ENCODE data around the gene ELL2. TPM values are rescaled to one million over a fixed set of nuclear protein-coding genes. Genes with fewer than 3 reads are reported as not detected.

The ELL2 gene
- total and polyA plus RNA-seq, 10 donors, result 4.3 to 109 (median 66.8) TPM

GRCh38 chr5:95921501-95921900 is 40.1 kb downstream of the ELL2 start:
- no peaks in the 10 kb centered on the region for H3K27me3 ChIP-seq (replicated peaks in 1 of 7)
- H3K9me3 ChIP-seq, result no peaks in the 10 kb centered on the region
- TF ChIP-seq POLR2AphosphoS5 (IDR thresholded peaks at IDR 0.05) (no peak), POLR2A (IDR thresholded peaks at IDR 0.05) (no peak), CTCF (IDR thresholded peaks at IDR 0.05 in 8 of 11, conservative IDR thresholded peaks at IDR 0.05 in 3 of 11) (no peak)
- peaks cover 5 to 87% (median 41%) of the 10 kb centered on the region in 6 donors for H3K4me1 ChIP-seq
- H3K4me3 ChIP-seq, result no peak overlapping the region
- peaks cover 0 to 5% (median 0%) of the 10 kb centered on the region in 6 donors for H3K36me3 ChIP-seq
- WGBS, 5 donors, result 96 to 100% (median 99%) methylated on average over 3 of the region's 3 CpGs
- H3K27ac ChIP-seq, result no peak overlapping the region
- intact Hi-C loops (cut with DNase I; ENCODE audit: low total_unique reads), result no loop called here
- DNase-seq, result no peak

GRCh38 chr5:95920822-95921221 is 40.8 kb downstream of the ELL2 start:
- H3K27me3 ChIP-seq (replicated peaks in 1 of 7), result no peaks in the 10 kb centered on the region
- peaks cover 10 to 87% (median 44%) of the 10 kb centered on the region in 6 donors for H3K4me1 ChIP-seq
- peaks cover 0 to 5% (median 0%) of the 10 kb centered on the region in 6 donors for H3K36me3 ChIP-seq
- DNase-seq, result no peak
- H3K4me3 ChIP-seq, result no peak overlapping the region
- H3K27ac ChIP-seq, result no peak overlapping the region
- intact Hi-C loops (cut with DNase I; ENCODE audit: low total_unique reads), result no loop called here
- TF ChIP-seq POLR2AphosphoS5 (IDR thresholded peaks at IDR 0.05), result no peak
- TF ChIP-seq CTCF (IDR thresholded peaks at IDR 0.05 in 8 of 11, conservative IDR thresholded peaks at IDR 0.05 in 3 of 11), result no peak
- no peak for TF ChIP-seq POLR2A (IDR thresholded peaks at IDR 0.05)
- 88 to 100% (median 92%) methylated on average over 1 of the region's 1 CpG for WGBS, 5 donors
- no peaks in the 10 kb centered on the region for H3K9me3 ChIP-seq

DNA sequence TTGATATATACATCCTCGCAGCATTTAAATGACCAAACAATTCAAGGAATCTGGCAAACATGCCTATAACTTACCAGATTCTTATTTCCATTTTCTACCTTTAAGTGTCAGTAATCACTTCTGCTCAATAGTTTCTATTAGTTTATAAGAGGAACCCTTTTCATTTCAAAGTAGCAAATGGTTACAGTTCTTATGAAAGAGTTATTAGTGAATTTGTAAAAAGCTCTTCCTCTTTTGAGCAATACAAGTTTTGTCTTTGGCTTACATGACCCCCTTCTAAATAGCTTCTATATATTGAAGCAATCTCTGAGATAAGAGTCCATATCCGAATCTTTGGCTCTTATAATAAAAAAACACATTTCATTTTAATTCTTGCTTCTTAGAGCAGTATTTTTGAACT is 42.0 kb downstream of the ELL2 start:
- Histone ChIP-seq H3K4me3 (no peak overlapping the region), H3K4me1 (peaks cover 7 to 80% (median 34%) of the 10 kb centered on the region in 6 donors), H3K27me3 (replicated peaks in 1 of 7) (no peaks in the 10 kb centered on the region), H3K9me3 (no peaks in the 10 kb centered on the region), H3K27ac (no peak overlapping the region), H3K36me3 (peaks cover 0 to 11% (median 0%) of the 10 kb centered on the region in 6 donors)
- intact Hi-C loops (cut with DNase I; ENCODE audit: low total_unique reads), result no loop called here
- TF ChIP-seq CTCF (IDR thresholded peaks at IDR 0.05 in 8 of 11, conservative IDR thresholded peaks at IDR 0.05 in 3 of 11) (no peak), POLR2A (IDR thresholded peaks at IDR 0.05) (no peak), POLR2AphosphoS5 (IDR thresholded peaks at IDR 0.05) (no peak)
- DNase-seq, result no peak
- WGBS, 5 donors, result 49 to 91% (median 63%) methylated on average over 2 of the region's 2 CpGs

- TF ChIP-seq POLR2AphosphoS5 (IDR thresholded peaks at IDR 0.05) (no peak), CTCF (IDR thresholded peaks at IDR 0.05 in 8 of 11, conservative IDR thresholded peaks at IDR 0.05 in 3 of 11) (no peak), POLR2A (IDR thresholded peaks at IDR 0.05) (no peak)
- H3K4me3 ChIP-seq, result no peak overlapping the region
- 63 to 87% (median 75%) methylated on average over 3 of the region's 3 CpGs for WGBS, 5 donors
- no peaks in the 10 kb centered on the region for H3K9me3 ChIP-seq
- H3K27ac ChIP-seq, result peak overlapping the region in 1 of 8 donors; percentile 12
- H3K27me3 ChIP-seq (replicated peaks in 1 of 7), result no peaks in the 10 kb centered on the region
- H3K36me3 ChIP-seq, result peaks cover 0 to 16% (median 1%) of the 10 kb centered on the region in 6 donors
- peaks cover 6 to 69% (median 25%) of the 10 kb centered on the region in 6 donors for H3K4me1 ChIP-seq
- DNase-seq, result no peak
- intact Hi-C loops (cut with DNase I; ENCODE audit: low total_unique reads), result no loop called here
These were observed 43.1 kb downstream of the ELL2 start for GRCh38 chr5:95918421-95919006.
